Stimulated activated CD8-positive, alpha-beta memory T cell treated with anti-CD3 and anti-CD28 coated beads, Interleukin-12 subunit alpha, Interleukin-12 subunit beta, amount 100 ng/mL, for 24 hours (primary cell): ENCODE results near the gene ZNF423.

Experiments used
- DNase-seq: peaks from one replicate; pipeline ENCODE4 v3.0.0-alpha.2; 2020; ENCODE audit errors: extremely low read depth

The ZNF423 gene

DNA sequence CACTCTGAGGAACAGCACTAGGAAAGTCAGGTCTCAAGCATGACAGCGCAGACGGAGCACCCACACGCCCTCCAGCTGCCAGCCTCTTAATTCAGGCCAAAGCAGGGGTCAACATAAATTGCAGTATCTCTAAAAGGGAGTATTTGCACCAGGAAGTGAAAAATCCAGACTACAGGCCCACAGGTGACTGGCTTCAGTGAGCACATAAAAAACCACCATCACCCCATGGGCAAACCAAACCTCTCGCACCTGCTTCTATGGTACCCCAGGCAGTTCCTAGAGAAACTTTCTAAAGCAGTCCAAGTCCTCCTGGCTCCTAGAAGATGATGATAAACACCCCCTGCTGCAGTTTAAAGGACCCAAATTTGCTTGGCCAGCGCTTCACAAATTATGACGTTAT is 129.8 kb downstream of the ZNF423 start:
- DNase-seq = no peak

- DNase-seq = no peak
These were observed 130.3 kb downstream of the ZNF423 start for GRCh38 chr16:49725651-49726050.

- no peak for DNase-seq
These were observed 131.1 kb downstream of the ZNF423 start for GRCh38 chr16:49724774-49725173.

GRCh38 chr16:49723310-49723709 is 132.6 kb downstream of the ZNF423 start:
- DNase-seq = no peak

DNA sequence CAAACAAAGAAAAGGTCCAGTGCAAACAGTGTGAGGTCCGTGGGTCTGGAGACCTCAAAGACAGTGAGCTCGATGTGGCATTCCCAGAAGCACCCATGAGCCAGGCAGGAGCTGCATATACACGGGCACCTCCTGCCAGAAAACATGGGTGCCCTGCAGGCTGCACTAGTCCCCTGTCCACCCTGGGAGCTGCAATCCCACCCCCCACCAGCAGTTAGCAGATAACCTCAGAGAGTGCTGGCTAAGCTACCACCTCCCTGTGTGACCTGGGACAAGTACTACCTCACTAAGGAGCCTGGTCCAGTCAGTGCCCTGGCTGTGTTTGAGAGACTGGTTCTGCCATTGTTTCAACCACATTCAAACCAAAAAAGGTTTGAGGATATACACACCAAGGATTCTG is 135.7 kb downstream of the ZNF423 start:
- no peak for DNase-seq

GRCh38 chr16:49717689-49718088 is 138.2 kb downstream of the ZNF423 start:
- DNase-seq = no peak

DNA sequence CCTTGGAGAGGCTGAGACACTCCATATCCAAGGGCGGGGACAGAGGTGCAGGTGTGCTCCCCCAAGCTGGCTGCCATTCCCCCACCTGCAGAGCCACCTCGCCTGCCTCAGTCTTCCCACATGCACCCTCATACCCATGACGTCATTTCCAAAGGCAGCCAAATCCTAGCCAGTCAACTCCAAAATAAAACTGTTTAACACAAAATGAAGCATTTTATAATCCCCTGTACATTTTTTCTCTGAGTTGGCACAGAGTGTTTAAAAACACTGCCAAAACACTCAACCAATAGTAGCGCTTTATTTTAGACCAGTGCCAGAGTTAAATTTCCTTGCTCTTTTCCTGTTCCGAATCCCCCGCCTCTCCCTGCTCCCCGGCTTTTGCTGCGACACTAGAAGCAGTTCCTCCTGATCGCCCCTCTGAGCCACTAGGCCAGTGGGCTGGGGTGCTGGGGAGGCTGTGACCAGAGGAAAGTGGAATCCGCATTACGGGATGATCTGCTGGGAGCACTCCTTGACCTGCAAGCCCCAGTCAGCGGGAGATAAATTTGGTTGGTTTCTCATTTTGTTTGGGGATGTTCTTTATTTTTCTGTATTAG is 139.5 kb downstream of the ZNF423 start:
- no peak for DNase-seq

GRCh38 chr16:49713770-49714169 is 142.1 kb downstream of the ZNF423 start:
- no peak for DNase-seq

GRCh38 chr16:49712542-49712941 is 143.4 kb downstream of the ZNF423 start:
- DNase-seq = no peak

DNA sequence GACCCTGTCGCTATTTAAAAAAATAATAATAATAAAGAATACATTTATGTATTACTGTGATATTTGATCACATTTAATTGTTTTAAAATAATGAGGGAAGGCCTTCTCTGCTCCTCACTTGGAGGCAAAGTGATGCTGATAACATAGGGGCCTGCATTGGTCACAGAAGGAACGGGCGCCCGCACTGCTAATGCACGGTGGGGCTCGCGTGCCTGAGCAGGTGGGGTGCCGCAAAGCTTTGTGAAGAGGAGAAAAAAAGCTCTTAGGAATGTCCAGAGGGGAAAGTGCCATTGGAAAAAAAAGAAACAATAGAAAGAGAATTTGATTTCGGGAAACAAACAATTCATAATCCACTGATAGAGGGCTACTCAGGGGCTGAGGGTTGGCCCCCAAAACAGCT is 143.8 kb downstream of the ZNF423 start:
- DNase-seq = no peak

DNA sequence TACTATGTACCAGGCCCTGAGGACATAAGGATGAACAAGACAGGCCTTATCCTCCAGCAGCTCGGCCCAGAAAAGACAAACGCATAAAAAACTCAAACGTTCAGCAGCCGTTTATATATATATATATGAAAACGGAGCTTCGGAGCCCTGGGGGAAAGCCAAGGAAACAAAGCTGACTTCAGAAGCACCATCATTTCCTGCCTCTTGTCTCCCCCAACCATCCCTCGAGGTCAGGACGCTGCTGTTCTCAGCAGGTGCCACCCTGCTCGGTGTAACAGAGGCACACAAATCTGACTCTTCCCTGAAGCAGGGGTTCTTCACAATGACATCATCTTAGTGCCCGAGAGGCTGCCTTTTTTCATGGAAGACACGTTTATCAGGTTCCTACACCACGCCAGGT is 146.9 kb downstream of the ZNF423 start:
- DNase-seq = no peak

GRCh38 chr16:49708491-49708890 is 147.4 kb downstream of the ZNF423 start:
- DNase-seq = no peak

DNA sequence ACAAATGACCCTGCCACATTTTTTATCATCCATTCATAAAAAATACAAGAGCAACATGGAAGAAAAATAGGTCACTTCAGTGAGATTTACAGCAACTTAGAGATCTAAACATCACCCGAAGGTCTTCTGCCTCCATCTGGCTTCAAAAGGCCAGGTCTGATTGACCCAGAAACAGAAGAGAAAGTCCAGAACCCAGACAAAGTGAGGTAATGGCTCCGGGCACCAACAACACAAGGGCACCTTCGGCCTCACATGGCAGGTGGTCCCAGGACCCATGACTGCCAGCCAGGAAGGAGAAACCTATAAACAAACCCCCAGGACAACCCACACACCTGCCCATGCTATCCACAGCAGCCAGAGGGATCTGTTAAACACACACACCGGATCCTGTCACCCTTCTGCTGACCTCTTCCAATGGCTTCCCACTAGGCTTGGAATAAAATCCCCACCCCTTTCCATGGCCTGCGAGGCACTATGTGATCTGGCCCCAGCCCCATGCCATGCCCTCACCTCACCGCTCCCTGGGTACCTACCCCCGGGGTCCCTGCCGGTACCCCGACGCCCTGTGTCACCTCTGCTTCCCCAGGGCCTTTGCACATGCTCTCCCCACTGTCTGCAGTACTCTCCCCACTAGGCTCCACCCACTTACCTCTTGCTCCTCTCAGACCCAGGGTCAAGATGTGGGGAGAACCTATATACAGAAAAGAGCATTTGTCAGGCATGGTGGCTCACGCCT is 149.1 kb downstream of the ZNF423 start:
- no peak for DNase-seq

DNA sequence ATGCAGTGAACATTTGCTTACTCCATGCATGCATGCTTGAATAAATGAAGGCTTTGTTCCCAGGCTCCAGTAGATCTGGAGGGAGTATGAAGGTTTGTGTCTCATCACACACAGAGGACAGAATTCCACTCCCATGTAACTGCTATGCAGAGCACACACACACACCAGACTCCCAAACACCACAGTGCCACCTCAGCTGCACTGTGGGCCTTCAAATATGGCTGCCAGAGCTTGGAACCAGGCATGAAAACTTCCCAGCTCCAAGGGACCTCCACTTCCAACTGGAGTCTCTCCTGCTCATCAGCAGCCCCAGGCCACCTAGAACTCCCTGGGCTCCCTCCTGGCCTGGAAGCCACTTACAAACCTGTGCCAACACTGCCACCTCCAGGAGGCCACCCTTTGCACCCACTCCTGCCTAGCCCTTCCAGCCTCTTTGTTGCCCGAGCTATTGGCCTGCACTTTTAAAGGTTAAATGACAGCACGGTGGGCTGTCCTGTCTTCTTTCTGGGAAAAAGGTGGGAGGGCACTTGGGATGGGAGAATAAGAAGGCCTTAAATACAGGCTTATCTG is 151.2 kb downstream of the ZNF423 start:
- DNase-seq = no peak

- DNase-seq = no peak
These were observed 152.4 kb downstream of the ZNF423 start for GRCh38 chr16:49703483-49703882.

- DNase-seq = no peak
These were observed 154.0 kb downstream of the ZNF423 start for GRCh38 chr16:49701789-49702494.

- no peak for DNase-seq
These were observed 154.7 kb downstream of the ZNF423 start for GRCh38 chr16:49701065-49701685.

DNA sequence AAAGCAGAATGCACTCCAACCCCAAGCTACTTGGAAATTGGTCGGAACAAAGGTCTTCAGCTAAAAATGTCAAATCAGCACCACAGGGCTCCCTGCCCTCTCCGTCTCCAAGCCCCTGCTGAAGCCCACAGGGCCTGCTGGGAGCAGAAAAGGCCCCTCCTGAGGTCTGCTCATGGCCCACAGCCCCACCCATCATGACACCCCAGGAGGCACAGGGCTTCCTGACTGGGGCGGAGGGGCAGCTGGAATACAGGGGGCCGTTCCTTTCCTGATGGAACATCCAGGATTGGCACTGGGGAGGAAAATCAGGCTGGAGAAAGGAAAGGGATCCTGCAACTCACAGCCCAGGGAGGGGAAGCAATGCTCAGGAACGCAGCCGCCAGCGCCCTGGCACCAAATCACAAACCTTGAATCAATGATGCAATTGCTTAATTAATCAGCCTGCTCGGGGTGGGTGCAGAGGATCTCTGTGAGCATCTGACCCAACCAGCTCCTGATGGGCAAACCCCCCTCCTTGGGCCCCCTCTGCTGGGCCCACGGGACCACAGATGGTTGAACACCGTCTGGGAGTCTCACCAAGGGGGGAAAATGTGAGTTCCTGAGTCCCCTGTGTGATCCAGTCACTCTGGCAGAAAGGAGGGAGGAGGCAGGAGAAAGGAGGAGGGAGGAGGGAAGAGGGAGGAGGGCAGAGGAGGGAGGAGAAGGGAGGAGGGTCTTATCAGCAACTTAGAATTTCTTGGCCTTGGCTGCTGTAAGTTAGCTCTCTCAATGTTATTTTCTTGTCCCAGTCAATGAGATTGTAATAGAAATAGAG is 155.5 kb downstream of the ZNF423 start:
- no peak for DNase-seq

GRCh38 chr16:49699841-49700175 is 156.1 kb downstream of the ZNF423 start:
- no peak for DNase-seq

DNA sequence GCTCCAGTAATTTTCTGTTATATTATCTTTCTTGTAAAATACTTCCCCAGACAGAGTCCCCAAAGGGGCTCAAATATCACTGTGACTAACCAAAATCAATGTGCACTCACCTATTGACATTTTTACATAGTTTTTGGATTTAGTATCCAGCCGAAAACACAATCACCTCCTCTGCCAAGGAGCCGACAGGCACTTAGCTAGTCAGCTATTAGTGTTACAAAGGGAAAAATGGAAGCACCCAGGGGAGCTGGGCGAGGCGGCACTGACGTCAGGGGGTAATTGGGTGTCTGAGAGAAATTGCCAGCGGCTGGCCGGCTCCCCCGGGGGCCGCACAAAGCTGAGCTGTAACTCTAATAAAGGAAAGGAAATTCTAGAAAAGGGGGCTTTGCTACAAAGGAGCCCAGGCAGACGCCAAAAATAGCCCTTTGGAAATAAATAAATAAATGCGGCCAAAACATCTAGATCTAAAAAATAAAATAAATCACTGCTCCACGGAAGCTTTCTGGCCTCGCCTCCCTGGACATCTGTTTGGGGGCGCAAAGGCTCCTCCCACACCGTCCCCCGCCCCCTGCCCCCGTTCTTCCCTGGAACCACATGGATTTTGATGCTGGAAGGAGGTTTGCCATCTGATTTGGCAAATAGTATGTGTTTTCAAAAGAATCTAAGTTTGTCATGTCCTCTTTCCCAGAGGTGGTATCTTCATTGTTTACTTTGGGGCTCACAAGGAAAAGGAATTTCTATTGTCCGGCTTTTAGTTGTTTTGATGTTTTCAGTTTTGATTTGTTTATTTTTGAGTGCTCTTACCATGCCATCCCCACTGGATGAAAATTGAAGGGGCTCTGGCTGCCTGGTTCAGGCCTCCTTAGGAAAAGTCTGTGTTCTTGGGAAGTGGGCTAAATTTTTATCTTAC is 156.7 kb downstream of the ZNF423 start:
- DNase-seq = no peak

DNA sequence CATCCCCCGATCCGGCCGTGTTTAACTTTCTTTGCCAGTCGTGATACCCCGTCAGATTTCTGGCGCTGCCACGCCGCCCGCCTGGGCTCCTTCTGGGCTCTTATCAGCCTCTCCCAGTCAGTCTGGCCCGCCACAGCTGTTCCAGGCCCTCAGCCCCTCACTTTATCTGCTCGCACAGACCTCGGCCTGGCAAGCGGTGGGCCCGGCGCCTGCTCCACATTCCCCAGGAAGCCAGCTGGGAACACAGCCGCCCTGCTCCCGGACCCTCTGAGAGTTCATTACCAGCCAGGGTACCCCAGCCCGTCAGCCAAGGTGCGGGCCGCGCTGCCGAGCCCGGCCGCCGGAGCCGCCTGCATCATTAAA is 157.5 kb downstream of the ZNF423 start:
- DNase-seq = no peak
